Posterior vena cava (tissue), 2 donors: Measurements from ENCODE around the gene ARFGEF3. TPM values are rescaled to one million over a fixed set of nuclear protein-coding genes. Genes with fewer than 3 reads are reported as not detected.
"Not testable (repeated sequence)": the region's sequence is repeated elsewhere in the genome, so short reads cannot be mapped to it uniquely, and the experiment has no call there.

ENCODE experiments used
- DNase-seq: peaks from one replicate; pipeline ENCODE4 v3.0.0-alpha.2; 2020; ENCODE audit warnings: low spot score
- intact Hi-C, 2 donors: fragments of 100-400 bp; cut with DNase I; formaldehyde crosslinking; loops; one replicate each; pipeline versions ENCODE4 v1.14.1 to v1.14.2; 2022 to 2023
- long read RNA-seq, 2 donors: library from polyadenylated mRNA; unstranded; transcript quantifications; one replicate each; pipeline ENCODE4 v2.0.0, GENCODE V29; 2020 to 2021
- total RNA-seq, 2 donors: library from RNA; stranded (reverse); fragmentation: NEBNext Ultra II Directional; extraction: Animal tissue kit (Norgen Biotek cat#: 25700); gene quantifications; one replicate each; pipeline ENCODE4 v1.2.1, GENCODE V29; 2021
- donor health status: DM: yes; HTN: yes; CAD: no.
- donor health status: DM: yes; HTN: yes; CAD: no.

The ARFGEF3 gene, protein sequence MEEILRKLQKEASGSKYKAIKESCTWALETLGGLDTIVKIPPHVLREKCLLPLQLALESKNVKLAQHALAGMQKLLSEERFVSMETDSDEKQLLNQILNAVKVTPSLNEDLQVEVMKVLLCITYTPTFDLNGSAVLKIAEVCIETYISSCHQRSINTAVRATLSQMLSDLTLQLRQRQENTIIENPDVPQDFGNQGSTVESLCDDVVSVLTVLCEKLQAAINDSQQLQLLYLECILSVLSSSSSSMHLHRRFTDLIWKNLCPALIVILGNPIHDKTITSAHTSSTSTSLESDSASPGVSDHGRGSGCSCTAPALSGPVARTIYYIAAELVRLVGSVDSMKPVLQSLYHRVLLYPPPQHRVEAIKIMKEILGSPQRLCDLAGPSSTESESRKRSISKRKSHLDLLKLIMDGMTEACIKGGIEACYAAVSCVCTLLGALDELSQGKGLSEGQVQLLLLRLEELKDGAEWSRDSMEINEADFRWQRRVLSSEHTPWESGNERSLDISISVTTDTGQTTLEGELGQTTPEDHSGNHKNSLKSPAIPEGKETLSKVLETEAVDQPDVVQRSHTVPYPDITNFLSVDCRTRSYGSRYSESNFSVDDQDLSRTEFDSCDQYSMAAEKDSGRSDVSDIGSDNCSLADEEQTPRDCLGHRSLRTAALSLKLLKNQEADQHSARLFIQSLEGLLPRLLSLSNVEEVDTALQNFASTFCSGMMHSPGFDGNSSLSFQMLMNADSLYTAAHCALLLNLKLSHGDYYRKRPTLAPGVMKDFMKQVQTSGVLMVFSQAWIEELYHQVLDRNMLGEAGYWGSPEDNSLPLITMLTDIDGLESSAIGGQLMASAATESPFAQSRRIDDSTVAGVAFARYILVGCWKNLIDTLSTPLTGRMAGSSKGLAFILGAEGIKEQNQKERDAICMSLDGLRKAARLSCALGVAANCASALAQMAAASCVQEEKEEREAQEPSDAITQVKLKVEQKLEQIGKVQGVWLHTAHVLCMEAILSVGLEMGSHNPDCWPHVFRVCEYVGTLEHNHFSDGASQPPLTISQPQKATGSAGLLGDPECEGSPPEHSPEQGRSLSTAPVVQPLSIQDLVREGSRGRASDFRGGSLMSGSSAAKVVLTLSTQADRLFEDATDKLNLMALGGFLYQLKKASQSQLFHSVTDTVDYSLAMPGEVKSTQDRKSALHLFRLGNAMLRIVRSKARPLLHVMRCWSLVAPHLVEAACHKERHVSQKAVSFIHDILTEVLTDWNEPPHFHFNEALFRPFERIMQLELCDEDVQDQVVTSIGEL (N-terminal part only)
- total RNA-seq, result 1 to 10 TPM; 1.3 to 2.0 TPM
- long read RNA-seq, donor 1, partial matches to known transcripts, result 1 of 1 reads
- long read RNA-seq, donor 1, other reads (novel, unspliced or antisense), result 0 of 1 reads
- long read RNA-seq, donor 2, partial matches to known transcripts, result 1 of 1 reads
- long read RNA-seq, donor 2, other reads (novel, unspliced or antisense), result 0 of 1 reads

DNA sequence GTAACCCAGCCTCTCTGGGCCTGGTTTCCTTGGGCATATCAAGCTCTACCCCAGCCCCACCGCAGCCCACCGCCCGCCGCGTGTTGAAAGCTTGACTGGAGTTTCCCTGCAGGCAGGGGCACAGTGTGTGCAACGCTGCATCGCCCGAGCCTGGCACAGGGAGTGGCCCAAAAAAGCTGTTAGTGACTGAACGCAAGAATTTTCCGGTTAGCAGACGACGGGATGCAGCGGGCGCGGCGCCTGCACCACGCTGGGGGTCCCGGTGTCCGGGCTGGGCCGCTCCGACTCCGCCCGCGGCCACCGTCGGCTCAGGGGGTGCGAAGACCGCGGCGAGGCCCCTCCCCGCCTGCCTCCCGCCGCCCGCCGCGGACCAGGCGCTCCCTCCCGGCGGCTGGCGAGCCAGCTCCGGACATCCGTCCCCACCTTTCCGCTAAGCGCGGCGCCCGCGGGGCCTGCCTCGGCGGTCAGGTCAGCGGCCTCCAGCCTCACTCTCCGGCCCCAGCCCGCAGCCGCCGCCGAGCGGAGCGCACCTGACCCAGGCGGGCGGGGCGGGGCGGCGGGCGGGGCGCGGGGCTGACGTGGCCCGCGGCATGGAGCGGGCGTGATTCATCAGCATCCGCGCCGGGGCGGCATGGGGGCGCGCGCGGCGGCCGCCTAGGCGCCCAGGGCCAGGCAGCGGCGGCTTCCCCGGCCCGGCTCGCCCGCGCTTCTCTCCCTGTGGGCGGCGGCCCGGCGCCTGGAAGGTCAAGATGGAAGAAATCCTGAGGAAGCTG, at the start of gene ARFGEF3:
ARFGEF3 (plus strand) TSS at position 602 of the 773 bp plus-strand sequence; CDS start at position 750, 148 bp downstream.
- DNase-seq, result peak; percentile 83
- intact Hi-C loops, result no loop called here

GRCh38 chr6:138113588-138114210, 48.0 kb upstream of the ARFGEF3 start:
- DNase-seq, result no peak
- intact Hi-C loops, result loop anchor here (5.0 to 10.0 kb wide), 5 partner anchors 109 to 651 kb away; partner anchors contain the start of gene HEBP2 (in 1 of the 2)

GRCh38 chr6:138115201-138115600, 46.5 kb upstream of the ARFGEF3 start:
- intact Hi-C loops, result loop anchor here (10.0 kb wide), 4 partner anchors 110 to 650 kb away; partner anchors contain the start of gene HEBP2 (in 1 of the 2)
- no peak for DNase-seq

- DNase-seq, result no peak
- intact Hi-C loops, result loop anchor here (10.0 kb wide), 4 partner anchors 111 to 649 kb away; partner anchors contain the start of gene HEBP2 (in 1 of the 2)
Observed at GRCh38 chr6:138115877-138116660, 45.7 kb upstream of the ARFGEF3 start.

DNA sequence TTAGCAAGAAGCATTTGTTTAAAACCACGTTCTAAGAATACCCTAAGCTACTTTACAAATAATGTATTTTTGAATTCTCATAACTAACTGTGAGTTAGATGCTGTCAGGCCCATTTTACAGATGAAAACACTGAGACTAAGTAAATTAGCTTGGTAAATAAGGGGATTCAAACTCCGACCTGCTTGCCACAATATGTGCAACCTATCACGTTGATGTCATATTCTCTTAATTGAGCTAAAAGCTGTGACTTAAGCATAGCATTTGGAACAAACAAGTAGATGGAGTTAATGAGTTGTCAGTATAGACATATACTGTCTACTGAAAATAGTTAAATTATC, 45.1 kb upstream of the ARFGEF3 start:
- intact Hi-C loops, result loop anchor here (10.0 kb wide), 4 partner anchors 112 to 648 kb away; partner anchors contain the start of gene HEBP2 (in 1 of the 2)
- DNase-seq, result no peak

DNA sequence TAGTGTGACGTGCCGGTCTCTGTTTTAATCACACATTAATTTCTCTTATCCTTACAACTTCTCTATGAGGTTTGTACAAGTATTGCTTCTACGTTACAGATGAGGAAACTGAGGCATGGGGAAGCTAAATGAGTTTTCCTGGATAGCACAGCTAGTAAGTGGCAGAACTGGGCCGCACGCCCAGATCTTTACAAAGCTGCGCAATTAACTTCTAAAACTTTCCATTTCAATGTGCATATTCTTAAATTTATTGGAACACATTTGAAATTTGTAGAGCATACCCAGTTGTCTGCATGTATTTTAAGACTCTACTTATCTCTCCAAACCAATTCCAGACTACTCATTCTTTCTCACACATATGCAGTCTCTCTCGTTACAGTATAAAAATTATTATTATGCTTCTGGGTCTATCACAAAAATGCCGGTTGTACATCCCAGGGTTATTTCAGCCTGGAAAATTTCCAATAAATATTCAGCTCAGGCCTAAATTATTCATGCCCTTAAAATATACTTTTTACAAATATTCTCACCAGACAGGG, 44.3 kb upstream of the ARFGEF3 start:
- intact Hi-C loops, result loop anchor here (10.0 kb wide), 4 partner anchors 113 to 647 kb away; partner anchors contain the start of gene HEBP2 (in 1 of the 2)

DNA sequence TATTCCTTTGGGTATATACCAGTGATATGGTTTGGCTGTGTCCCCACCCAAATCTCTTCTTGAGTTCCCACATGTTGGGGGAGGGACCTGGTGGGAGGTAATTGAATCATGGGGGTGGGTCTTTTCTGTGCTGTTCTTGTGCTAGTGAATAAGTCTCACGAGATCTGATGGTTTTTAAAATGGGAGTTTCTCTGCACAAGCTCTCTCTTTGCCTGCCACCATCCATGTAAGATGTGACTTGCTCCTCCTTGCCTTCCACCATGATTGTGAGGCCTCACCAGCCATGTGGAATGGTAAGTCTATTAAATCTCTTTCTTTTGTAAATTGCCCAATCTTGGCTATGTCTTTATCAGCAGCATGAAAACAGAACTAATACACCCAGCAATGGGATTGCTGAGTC, 42.5 kb upstream of the ARFGEF3 start:
- not testable (repeated sequence) for DNase-seq
- intact Hi-C loops, result loop anchor here (10.0 kb wide), 4 partner anchors 114 to 646 kb away; partner anchors contain the start of gene HEBP2 (in 1 of the 2)

More for the DNA sequence above, 44.3 kb upstream of the ARFGEF3 start:
- DNase-seq, result no peak

DNA sequence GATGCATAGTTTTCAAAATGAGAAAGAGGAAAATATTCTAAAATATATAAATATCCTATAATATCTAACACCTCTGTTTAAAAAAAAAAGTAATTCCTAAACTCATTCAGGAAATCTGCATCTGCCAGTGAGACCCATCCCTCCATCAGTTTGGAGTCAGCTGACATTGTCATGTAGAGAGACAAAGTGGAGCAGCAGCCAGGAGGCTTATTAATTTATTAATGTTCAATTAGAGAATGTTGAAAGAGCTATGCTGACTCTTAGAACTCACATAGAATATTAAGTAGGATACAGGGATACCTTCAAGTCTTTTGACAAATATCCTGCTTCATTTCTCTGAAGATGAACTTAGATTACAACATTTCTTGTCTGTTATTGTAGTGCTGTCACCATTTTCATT, 41.8 kb upstream of the ARFGEF3 start:
- intact Hi-C loops, result loop anchor here (10.0 kb wide), 4 partner anchors 115 to 645 kb away; partner anchors contain the start of gene HEBP2 (in 1 of the 2)
- no peak for DNase-seq

DNA sequence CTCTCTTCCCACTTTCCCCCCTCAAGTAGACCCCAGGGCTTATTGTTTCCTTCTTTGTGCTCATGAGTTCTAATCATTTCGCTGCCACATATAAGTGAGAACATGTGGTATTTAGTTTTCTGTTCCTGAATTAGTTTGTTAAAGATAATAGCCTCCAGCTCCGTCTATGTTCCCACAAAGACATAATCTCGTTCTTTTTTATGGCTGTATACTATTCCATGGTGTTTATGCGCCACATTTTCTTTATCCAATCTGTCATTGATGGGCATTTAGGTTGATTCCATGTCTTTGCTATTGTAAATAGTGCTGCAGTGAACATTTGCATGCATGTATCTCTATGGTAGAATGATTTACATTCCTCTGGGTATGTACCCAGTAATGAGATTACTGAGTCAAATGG, 37.6 kb upstream of the ARFGEF3 start:
- no peak for DNase-seq
- intact Hi-C loops, result no loop called here

DNA sequence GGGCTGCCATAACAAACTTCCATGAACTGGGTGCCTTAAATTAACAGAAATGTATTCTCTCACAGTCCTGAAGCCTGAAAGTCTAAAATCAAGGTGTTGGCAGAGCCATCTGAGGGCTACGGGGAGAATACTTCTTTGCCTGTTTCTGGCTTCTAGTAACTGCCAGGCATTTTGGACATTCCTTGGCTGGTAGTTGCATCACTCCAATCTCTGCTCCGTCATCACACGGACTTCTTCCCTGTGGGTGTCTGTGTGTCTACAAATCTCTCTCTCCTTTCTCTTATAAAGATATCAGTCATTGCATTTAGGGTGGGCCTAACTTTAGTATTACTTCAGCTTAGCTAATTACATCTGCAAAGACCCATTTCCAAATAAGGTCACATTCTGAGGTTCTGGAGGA, 33.6 kb upstream of the ARFGEF3 start:
- DNase-seq, result no peak
- intact Hi-C loops, result loop anchor here in 1 of 2 donors (5.0 kb wide), 1 partner anchor 1846 kb away; no protein-coding TSS in a partner anchor

DNA sequence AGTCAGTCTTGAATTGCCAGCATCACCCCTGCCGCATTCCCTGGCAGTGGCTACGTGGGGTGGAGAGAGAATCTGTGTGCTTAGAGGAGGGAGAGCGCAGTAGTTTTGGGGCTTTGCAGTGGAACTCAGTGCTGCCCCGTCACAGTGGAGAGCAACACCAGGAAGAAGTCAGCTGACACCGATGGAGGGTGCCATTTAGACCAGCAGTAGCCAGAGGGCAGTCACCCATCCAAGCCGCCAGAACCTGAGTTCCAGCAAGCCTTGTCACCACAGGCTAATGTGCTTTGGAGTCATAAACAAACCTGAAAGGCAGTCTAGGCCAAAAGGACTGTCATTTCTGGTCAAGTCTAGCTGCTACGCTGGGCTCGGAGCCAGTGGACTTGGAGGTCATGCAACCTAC, 32.5 kb upstream of the ARFGEF3 start:
- intact Hi-C loops, result loop anchor here in 1 of 2 donors (5.0 kb wide), 1 partner anchor 1847 kb away; no protein-coding TSS in a partner anchor
- DNase-seq, result no peak

GRCh38 chr6:138142806-138143205, 18.9 kb upstream of the ARFGEF3 start:
- DNase-seq, result no peak
- intact Hi-C loops, result no loop called here

GRCh38 chr6:138145402-138145801, 16.3 kb upstream of the ARFGEF3 start:
- DNase-seq, result no peak
- intact Hi-C loops, result no loop called here

DNA sequence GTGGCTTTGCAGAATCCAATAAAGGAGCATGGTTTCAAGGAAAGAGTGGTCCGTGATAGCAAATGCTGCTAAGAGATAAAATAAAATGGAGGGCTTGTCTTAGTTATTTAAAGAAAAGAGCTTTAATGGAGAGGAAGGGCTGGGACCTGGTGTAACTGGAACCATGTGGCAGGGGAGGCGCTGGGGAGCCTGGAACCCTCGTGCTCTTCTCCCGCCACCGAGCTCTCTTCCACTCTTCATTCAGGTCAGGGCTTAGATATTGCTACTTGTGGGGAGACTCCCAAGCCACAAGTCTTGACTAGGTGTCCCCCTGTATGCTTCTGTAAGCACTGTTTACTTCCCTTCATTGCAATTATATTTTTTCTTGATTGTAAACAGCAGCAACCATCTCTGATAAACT, 15.2 kb upstream of the ARFGEF3 start:
- intact Hi-C loops, result no loop called here
- DNase-seq, result no peak

DNA sequence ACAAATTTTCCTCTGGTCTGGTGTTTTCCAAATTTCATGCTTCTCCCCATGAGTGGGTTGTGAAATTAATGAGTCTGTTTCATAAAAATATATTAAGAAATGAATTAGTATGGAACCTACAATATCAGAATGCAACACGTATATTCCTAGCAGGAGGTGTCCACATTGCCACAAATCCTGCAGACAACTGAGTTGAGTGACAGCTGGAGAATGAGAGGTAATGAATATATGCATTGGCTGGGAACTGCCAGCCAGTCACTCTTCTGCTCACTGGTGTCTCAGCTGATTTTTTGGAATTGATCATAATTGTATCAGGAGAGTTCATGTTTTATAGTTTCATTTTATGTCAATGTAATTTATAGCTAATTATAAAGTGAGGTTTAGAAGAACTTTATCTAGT, 6.3 kb upstream of the ARFGEF3 start:
- intact Hi-C loops, result no loop called here
- DNase-seq, result no peak

DNA sequence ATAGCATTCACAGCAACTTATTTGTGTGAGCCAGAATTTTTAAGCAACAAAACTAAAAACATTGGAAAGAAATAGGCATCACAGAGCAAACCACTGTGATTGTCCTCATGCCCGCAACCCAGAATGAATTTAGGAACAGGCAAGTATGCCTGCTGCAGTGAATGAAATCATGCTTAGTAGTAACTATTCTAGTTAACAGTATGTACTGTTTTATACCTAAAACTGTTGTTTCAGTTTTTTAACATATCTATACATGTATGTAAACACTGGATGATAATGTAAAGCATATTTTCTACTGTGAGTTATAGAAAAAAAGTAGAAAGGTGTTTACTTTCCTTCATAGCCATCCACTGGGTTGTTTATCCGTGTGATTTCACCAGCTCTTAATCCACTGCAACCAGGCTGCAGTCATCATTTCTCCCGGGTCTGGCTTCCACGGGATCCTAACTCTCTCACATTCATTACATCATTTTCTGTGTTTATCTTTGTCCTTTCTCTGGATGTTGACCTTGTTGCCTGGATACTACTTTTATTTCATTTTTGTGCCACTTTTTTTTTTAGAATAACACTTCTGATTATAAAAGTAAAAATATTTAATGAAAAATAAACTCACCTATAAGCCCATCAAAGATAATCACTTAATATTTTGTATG, 3.6 kb upstream of the ARFGEF3 start:
- intact Hi-C loops, result no loop called here
- DNase-seq, result no peak
